Measurements from ENCODE around the gene PBX1.

- TF ChIP-seq CTCF (IDR thresholded peaks at IDR 0.05; ENCODE audit: low read depth, low read length, poor library complexity, severe bottlenecking) (no peak), EZH2phosphoT487 (IDR thresholded peaks at IDR 0.05; ENCODE audit: borderline replicate concordance, low read length) (no peak)
Observed at GRCh38 chr1:164660775-164661174, 101.8 kb downstream of the PBX1 start.

Data from DOHH2 (cell line).